GM18873 (cell line): ENCODE measurements around the gene P2RY13.

Experiments
- ATAC-seq: cut with Tn5 transposase; IDR thresholded peaks from one replicate; pipeline ENCODE4 v1.9.1; 2021; ENCODE audit warnings: mild to moderate bottlenecking, moderate library complexity, moderate number of reproducible peaks; ENCODE audit not compliant: unreplicated experiment, low FRiP score

Gene P2RY13

DNA sequence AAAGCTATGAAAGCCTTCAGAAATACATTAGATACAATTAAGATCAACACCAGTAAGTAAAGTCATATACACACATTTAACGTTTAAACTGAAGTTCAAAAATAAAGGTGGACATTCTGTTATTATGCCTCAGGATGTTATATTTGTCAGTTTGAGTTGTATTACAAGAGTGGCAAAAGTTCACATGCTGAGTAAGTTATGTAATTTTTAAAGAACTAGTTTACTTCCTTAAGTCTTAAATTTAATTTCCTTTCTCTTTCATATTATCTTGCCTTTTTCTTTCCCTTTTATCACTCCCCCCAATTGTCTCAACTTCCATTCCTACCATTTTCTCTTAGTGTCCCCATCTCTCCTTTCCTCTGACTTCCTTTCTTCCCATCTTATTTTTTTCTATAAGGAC lies 7.8 kb downstream of the P2RY13 start:
- ATAC-seq, result no peak

DNA sequence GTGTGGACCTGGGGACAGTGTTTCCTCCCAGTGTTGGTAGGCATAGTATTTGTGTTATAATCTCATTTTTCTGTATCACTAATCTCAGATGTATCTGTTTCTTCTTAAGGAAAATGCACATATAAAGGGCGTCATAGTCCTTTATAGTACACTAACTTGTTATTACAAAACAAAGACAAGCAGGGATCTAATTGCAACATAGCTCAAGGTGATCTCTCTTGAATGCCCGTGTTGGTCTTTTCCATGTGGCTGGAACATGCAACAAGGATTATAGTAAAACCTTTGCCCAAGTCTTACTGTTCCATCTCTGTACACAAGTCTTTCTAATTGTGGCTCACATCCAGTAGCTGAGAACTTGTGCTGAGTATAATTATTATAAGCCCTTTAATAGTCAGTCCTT lies 9.2 kb downstream of the P2RY13 start:
- no peak for ATAC-seq

DNA sequence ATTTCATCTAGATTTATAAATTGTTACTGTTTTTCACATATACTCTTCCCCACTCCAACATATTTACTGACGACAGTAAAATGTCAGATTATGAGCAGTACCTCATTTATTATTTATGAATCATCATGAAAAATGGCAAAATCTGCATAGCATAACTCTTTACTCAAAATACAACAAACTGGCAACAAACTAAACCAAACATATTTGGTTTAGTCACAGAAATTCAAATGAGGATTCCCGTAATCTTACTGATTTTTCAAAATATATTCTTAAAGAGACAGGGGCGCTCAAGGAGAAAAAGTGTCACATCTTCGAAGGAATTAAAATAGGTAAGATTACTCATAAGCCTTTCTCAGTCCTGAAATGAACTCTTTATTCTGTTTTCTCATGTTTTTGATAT lies 9.7 kb downstream of the P2RY13 start:
- no peak for ATAC-seq

DNA sequence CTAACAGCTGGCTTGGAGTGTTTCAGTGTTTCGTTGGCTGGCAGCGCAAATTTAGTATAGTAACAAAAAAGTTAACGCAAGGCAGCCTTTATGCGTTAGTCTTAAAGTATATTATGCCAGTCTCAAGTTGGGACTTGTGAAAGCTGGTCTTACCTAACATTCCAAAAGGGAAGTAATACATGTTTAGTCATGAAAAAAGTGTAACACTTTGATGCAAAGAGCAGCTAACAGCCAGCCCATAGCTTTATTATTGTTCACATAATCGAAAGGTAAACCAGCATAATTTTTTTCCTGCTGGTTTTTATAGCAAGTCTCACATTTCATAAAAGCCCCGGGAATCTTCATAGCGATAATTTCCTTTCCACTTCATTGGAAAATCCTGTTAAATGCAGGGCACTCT lies 10.4 kb downstream of the P2RY13 start:
- ATAC-seq, result no peak

DNA sequence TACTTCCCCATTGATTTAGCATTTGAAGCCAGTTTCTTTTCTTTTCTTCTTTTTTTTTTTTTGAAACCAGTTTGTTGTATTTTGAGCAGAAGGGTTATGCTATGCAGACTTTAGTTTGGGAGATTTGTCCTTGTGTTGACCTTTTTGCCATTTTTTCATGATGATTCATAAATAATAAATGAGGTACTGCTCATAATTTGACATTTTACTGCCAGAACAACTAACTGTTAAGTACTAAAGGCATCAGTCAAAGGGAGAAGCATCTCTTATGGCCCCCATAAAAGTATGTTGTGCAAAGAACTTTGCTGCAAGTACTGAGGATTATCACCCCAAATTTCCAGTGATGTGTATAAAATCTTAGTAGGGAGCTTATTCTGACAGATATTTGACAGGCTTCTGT lies 11.0 kb downstream of the P2RY13 start:
- ATAC-seq, result no peak

DNA sequence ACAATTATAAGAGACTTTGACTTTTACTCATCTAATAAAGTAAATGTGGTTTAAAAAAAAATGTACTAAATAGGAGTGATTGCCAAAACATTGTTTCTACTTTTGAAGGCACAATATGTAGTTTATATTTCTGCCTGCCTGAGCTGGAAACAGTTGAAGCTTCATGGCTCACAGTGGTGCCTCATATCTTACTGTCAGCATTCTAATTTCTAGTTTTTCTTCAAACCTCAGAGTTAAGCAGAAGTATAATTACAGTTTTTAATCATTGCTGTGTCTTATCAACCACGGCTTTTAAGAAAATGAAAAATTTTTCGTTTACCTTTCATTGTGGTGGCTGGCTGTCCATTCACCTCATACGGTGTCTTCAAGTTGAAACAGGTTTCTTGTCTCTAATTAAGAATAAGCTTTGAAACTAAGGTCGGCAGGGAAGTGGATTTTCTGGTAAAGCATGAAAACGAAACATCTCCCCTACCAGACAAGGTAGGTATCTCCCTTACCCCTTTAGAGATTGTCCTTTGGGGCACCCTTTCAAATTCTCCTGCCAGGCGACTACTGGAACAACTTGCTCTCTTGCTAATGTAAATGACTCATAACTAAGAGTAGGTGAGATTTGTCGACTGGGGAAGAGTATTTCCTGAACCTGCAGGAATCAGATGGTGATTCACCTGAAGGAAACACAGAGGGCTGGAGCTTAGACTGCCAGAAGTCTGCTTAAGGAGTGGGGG lies 12.9 kb downstream of the P2RY13 start, which contains the start of gene GPR87:
GPR87 (minus strand) TSS at position 554 of the 725 bp plus-strand sequence. CDS start 16,720 bp downstream, outside the sequence.
- ATAC-seq, result no peak

DNA sequence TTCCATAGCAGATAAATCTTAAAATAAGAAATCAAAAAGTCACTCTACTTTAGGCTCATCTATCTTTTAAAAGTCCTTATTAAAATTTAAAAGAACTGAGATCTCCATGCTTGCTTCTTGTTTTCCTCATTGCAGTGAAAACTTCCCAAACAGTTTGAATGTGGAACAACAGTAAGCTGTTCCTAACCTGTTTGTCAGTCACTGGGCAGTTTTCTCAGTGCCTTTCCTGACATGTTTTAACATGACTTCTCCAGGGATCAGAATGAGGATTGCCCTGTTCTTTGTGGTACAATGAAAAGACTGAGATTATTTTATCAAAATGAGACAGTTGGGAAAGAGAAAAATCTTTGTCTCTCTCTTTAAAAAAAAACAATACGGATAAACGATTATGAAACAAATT lies 13.5 kb downstream of the P2RY13 start:
- ATAC-seq, result no peak

DNA sequence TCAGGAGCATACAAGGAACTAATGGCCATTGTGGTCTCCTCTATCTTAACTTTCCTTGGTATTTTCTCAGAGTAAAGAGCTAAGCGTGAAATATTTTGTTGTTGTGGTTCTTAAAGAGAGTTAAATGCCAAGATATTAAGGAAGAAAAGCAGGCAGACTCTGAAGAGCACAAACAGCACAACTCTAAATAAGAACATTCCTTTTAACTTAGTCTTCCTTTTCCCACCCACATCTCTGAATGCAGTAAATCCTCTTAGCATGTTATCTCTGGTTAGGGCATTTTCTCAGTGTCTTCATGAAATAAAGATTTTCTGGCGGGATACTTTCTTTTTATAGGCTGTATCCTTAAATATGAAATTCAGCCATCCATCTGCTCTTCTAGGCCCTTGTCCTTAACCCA lies 14.2 kb downstream of the P2RY13 start:
- no peak for ATAC-seq

DNA sequence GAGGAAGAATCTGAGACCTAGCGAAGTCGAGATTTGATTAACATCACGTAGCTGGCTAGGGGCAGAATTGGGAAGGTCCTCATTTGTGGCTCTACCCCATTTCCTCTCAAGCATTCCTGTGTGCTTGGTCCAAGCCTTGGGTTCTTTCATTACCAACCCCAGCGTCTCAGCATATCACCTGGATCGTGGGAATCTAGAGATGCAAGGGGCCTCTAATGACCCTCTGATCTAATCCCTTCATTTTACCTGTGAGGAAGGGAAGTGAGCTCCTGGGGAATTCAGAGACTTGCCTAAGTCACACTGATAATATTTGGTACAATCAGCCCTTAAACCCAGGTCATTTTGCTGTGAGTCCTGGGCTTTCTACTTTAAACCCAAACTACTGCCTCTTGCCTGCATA lies 14.8 kb downstream of the P2RY13 start:
- ATAC-seq, result no peak

DNA sequence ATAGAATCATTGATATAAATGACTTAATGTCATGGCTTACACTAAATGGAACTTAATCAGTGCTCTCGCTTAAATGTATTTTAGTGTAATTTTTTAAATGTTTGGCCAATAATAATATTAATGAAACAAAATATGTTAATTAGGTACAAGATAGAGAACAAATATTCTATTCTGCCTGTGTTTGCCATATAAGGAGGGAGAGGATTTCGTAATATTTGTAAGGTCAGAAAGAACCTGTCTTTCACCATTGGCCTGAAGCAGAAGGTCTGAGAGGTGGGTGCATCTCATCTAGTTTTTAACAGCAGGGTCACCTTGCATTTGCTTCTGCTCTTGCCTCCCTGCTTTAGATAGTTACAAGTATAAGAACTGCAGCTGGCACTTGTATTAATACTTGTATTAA lies 15.2 kb downstream of the P2RY13 start:
- no peak for ATAC-seq

DNA sequence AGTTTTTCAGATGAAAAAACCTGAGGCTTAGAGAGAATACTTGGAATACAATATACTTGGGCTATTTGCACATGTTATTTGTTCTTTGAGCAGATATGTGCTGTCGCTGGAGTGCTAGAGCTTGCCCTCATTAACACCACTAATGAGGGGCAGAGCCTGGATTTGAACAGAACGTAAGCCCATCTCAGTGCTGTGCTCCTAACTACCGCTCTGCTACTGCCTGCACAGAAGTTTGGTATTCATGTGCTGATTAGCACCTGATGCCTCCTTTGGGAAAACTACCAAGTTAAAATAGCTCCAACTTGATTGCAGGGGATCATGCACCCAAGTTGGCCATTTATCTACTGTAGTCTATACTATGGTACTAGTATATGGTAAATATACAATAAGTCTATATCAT lies 16.4 kb downstream of the P2RY13 start:
- no peak for ATAC-seq

DNA sequence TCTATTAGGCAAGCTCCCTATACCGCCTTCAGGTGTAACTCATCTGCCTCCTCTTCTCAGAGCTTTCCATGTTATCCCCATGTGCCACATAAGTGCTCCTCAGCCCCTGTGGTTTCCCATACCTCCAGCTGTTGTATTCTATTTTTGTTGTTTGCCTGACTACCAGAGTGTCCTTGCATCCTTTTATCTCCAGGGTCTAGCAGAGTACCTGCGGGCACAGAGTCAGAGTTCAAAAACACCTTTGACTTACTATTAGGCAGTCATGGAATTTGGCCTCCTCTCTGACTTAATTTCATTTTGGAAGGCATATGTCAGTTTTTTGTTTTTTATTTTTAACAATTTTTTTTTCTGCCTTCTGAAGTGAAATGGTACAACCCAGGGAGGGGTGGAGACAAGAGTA lies 19.8 kb downstream of the P2RY13 start:
- no peak for ATAC-seq

DNA sequence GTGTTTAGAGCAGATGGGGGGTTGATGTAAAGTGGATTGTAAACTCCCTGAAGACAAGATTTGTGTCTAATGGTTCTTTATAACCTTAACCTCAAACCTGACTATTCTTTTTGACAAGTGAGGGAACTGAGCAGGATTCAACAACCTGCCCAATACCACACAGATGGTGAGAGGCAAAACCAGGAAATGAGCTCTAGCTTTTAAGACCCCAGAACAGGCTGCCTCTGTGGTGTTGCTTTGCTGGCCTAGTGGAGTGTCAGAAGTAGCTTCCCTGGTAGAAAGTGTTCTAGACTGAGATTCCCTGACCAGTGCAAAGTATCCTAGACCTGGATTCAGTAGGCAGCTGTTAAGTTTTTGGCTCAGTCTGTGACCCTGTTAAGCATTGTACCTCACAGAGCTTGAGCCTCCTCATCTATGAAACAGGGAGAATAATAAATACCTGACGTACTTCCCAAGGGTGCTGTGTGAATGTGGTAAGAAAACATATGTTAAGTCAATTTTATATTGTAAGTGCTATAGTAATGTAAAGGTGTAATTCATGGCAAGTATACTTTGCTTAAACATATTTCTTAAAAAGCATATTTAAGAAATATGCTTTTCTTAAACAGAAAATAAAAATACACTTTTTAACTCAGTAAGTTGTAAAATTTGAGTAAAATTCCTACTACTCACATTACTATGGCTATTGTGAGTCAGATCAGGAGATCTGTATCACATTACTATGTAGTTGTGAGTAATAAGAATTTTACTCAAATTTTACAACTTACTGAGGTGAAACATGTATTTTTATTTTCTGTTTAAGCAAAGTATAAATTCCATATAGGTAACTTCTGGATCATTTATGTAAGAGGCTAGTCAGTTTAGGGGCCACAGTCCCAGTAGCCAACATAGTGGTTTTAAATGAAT lies 21.5 kb downstream of the P2RY13 start:
- no peak for ATAC-seq

DNA sequence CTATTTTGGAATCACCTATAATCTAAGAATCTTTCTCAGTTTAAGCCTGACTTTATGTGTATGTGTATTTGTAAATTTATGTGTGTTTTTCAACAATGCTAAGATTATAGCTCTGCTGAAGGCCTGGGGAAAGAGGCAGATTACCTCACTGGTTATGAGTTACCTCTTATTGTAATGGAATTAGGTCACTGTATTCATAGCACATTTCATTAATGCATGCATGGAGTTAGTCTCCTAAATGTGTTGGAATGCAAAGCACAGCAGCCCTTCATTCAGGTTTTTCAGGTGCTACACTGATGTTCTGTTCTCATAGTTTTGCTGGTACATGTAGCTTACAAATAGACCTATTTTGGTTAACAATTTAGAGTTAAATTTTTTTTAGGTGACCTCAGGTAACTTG lies 22.2 kb downstream of the P2RY13 start:
- ATAC-seq, result no peak

DNA sequence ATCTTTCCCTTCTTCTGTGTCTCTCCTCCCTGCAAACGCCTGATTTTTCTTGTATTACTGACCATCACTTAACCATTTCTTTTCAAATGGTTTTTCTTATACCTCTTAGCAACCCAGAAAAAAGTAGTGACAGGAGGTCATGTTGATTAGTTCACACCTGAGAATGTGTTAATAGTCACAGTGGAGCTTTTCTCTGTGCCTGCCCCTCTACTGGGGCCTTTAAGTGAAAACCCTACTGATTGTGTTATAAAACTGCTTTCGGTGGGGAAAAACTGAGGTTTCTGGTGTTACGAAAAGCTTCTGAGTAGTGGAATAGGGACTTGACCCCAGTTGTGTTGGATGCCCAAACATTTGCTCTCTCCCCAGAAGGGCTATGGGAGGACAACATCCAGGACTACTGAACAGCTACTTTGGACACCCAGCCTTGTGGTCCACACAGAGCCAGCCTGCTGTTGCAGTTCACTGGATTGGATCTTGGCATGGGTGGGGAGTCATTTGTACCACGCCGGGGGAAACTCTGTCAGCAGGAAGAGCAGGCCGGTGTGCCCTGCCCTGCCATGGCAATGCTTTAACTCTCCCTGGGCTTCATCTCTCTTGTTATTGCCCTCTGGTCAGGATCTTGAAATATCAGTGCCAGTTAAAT lies 23.1 kb downstream of the P2RY13 start:
- no peak for ATAC-seq

DNA sequence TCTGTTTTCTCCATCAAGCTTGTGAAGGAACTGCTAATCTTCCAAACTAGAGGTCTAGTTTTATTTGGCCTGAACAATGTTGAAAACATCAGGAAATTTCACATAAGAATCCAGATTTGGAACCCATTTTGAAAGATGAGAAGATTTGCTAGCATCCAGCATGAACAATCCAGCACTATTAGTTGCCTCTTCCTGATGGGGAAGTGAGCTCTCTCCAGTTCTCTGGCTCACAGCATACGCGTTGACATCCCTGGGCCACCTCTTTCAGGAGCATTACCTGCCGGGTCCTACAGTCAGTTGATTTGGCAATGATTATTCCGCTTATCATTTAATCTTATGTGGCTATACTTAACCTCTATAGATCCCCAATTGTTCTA lies 23.6 kb downstream of the P2RY13 start:
- no peak for ATAC-seq

DNA sequence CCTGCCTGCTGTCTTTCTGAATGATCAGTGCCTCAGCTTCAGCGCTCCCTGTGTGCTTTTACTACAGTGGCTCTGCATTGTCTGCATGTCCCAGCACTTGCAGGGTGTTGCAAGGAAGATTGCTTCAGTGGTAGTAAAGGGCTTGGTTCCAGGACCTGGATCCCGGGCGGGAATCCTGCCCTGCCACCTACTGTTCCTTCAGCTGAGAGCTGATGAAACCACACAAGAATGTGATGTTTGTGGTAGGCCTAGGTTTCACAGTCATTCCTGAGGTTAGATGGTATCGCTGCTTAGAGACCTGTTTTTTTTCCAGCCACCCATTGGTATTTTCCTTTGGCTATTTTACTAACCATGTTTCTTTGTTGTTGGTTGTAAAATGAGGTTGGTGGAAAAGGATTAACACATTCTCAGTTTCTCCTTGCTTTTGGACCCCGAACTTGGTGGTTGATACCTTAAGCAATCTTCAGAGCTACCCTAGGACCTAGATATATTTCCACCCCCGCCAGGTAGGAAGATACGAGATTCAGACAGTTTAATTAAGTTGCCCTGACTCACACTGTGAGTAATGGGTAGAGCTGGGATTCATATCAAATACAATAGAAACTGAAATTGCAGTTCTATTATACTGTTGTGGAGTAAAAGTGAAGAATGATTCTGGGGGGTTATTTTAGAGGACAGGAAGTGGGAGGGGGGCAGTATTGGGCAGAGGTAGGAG lies 24.1 kb downstream of the P2RY13 start:
- no peak for ATAC-seq

DNA sequence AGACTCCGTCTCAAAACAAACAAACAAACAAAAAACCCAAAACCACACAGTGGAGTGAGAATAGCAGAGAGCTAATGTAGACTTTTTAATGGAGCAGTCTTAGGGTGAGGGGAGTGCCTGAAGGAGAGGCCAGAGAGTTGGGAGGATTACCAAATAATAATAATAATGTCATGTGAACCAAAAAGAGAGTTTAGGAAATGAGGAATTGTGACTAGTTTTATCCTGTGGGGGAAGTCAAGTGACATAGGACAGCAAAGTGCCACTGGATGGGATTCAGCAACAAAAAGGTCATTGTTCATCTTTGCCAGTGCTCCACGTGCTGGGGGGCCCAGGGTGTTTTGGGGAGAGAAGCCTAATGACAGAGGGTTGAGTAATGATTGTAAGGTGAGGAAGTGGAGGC lies 25.6 kb downstream of the P2RY13 start:
- no peak for ATAC-seq

DNA sequence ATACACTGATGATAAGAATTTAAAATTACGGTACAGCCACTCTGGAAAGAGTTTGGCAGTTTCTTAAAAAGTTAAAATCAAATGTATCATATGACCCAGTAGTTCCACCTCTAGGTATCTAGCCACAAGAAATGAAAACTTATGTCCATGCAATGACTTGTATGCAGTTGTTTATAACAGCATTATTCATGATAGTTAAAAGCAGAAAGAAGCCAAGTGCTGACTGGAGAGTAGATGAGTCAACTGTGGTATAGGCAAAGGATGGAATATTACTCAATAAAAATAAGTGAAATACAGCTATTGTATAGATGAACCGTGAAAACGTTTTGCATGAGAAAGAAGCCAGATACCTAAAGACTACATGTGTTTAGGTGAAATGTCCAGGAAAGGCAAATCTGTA lies 27.6 kb downstream of the P2RY13 start:
- ATAC-seq, result no peak

DNA sequence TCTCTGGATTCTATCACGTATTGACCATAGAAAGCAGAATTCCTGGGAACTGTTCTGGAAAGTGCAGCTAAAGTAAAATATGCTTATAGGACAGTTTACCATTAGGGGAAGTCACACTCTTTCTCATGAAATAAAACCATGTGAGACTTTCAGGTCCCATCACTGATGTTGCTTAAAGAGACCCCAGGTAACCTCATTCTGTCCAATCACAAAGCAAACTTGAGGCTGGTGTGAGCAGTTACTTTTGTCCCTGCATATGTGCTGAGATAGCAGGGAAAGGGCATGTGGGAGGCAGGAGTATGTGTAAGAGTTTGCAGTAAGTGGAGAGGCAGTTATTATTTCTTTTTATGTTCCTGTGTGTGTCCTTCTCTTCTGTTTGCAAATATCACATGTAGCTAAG lies 28.8 kb downstream of the P2RY13 start:
- ATAC-seq, result no peak

DNA sequence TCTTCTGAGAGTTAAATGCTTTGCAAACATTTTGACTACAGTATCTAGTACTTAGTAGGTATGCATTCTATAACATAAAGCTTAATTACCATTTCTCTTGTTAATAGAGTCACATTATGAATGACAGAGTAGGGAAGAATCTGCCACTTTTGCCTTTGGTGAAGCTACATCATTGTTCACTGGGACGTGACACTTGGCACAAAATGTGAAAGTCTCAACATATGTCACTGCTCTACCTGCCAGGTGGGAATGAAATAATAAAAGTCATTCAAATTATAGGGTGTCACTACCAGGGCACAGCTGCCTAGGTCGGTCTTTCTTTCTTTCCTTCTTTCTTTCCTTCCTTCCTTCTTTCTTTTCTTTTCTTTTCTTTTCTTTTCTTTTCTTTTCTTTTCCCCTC lies 30.3 kb downstream of the P2RY13 start:
- ATAC-seq, result no peak
